Measurements from ENCODE around the gene ADI1. TPM values are rescaled to one million over a fixed set of nuclear protein-coding genes. Genes with fewer than 3 reads are reported as not detected.
"Not testable (repeated sequence)": the region's sequence is repeated elsewhere in the genome, so short reads cannot be mapped to it uniquely, and the experiment has no call there.

Gene ADI1
- total RNA-seq, 1 donor from 2014 or later: 40.9 TPM

- intact Hi-C loops (cut with DNase I): no loop called here
- no peak overlapping the region for H3K4me3 ChIP-seq
- DNase-seq (ENCODE audit: low spot score in 2 of 2): no peak
- no peaks in the 10 kb centered on the region for H3K27me3 ChIP-seq
- H3K4me1 ChIP-seq: no peaks in the 10 kb centered on the region
- no peaks in the 10 kb centered on the region for H3K9me3 ChIP-seq
- no peak overlapping the region for H3K27ac ChIP-seq
- H3K36me3 ChIP-seq: peaks cover 30 to 67% of the 10 kb centered on the region in 2 donors
- TF ChIP-seq CTCF (IDR thresholded peaks at IDR 0.05): no peak
Observed at GRCh38 chr2:3504741-3505140, 14.6 kb downstream of the ADI1 start.

GRCh38 chr2:3503483-3503882 is 15.8 kb downstream of the ADI1 start:
- DNase-seq (ENCODE audit: low spot score in 2 of 2): no peak
- Histone ChIP-seq H3K36me3 (peaks cover 40 to 70% of the 10 kb centered on the region in 2 donors), H3K9me3 (no peaks in the 10 kb centered on the region), H3K27ac (no peak overlapping the region), H3K4me3 (no peak overlapping the region), H3K4me1 (no peaks in the 10 kb centered on the region), H3K27me3 (no peaks in the 10 kb centered on the region)
- TF ChIP-seq CTCF (IDR thresholded peaks at IDR 0.05): no peak
- intact Hi-C loops (cut with DNase I): no loop called here

- H3K4me3 ChIP-seq: no peak overlapping the region
- no peaks in the 10 kb centered on the region for H3K4me1 ChIP-seq
- peaks cover 43 to 73% of the 10 kb centered on the region in 2 donors for H3K36me3 ChIP-seq
- no peak overlapping the region for H3K27ac ChIP-seq
- H3K27me3 ChIP-seq: no peaks in the 10 kb centered on the region
- H3K9me3 ChIP-seq: no peaks in the 10 kb centered on the region
- intact Hi-C loops (cut with DNase I): no loop called here
- DNase-seq (ENCODE audit: low spot score in 2 of 2): no peak
- no peak for TF ChIP-seq CTCF (IDR thresholded peaks at IDR 0.05)
Observed at GRCh38 chr2:3503046-3503445, 16.3 kb downstream of the ADI1 start.

GRCh38 chr2:3500326-3500899 is 18.9 kb downstream of the ADI1 start:
- no peak overlapping the region for H3K4me3 ChIP-seq
- H3K4me1 ChIP-seq: no peaks in the 10 kb centered on the region
- peaks cover 69 to 91% of the 10 kb centered on the region in 2 donors for H3K36me3 ChIP-seq
- TF ChIP-seq CTCF (IDR thresholded peaks at IDR 0.05): no peak
- intact Hi-C loops (cut with DNase I): no loop called here
- no peaks in the 10 kb centered on the region for H3K9me3 ChIP-seq
- H3K27ac ChIP-seq: no peak overlapping the region
- H3K27me3 ChIP-seq: no peaks in the 10 kb centered on the region
- no peak for DNase-seq (ENCODE audit: low spot score in 2 of 2)

- no peak for DNase-seq (ENCODE audit: low spot score in 2 of 2)
- intact Hi-C loops (cut with DNase I): no loop called here
Observed at GRCh38 chr2:3498783-3499394, 20.4 kb downstream of the ADI1 start.

GRCh38 chr2:3496708-3497080 is 22.6 kb downstream of the ADI1 start:
- intact Hi-C loops (cut with DNase I); DNase-seq (ENCODE audit: low spot score in 2 of 2); H3K27me3 ChIP-seq; H3K4me3 ChIP-seq; H3K27ac ChIP-seq; H3K9me3 ChIP-seq: not testable (repeated sequence)
- H3K36me3 ChIP-seq: peaks cover 63 to 68% of the 10 kb centered on the region in 2 donors
- peaks cover 6 to 16% of the 10 kb centered on the region in 2 donors for H3K4me1 ChIP-seq

More at GRCh38 chr2:3498783-3499394, 20.4 kb downstream of the ADI1 start:
- no peak overlapping the region for H3K4me3 ChIP-seq
- no peak for TF ChIP-seq CTCF (IDR thresholded peaks at IDR 0.05)
- H3K27me3 ChIP-seq: no peaks in the 10 kb centered on the region
- H3K36me3 ChIP-seq: peaks cover 69 to 83% of the 10 kb centered on the region in 2 donors
- peaks cover 0 to 5% of the 10 kb centered on the region in 2 donors for H3K4me1 ChIP-seq
- H3K27ac ChIP-seq: no peak overlapping the region
- no peaks in the 10 kb centered on the region for H3K9me3 ChIP-seq
